ENCODE results near the gene GRAMD1A.
"Not testable (repeated sequence)": the region's sequence is repeated elsewhere in the genome, so short reads cannot be mapped to it uniquely, and the experiment has no call there.

DNA sequence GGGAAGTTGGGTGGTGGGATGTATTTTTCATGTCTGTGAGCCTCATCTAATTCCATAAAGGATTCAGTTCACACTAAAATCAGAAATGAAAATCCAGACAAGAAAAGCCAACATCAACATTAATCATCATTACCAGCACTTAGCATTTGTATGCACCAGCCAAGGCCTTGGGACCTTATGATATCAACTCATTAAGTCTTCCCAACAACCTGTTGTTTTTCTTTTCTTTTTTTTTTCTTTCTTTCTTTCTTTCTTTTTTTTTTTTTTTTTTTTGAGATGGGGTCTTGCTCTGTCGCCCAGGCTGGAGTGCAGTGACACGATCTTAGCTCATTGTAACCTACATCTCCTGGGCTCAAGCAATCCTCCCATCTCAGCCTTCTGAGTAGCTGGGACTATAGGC, 50.5 kb downstream of the GRAMD1A start:
- TF ChIP-seq, protein P1, sequence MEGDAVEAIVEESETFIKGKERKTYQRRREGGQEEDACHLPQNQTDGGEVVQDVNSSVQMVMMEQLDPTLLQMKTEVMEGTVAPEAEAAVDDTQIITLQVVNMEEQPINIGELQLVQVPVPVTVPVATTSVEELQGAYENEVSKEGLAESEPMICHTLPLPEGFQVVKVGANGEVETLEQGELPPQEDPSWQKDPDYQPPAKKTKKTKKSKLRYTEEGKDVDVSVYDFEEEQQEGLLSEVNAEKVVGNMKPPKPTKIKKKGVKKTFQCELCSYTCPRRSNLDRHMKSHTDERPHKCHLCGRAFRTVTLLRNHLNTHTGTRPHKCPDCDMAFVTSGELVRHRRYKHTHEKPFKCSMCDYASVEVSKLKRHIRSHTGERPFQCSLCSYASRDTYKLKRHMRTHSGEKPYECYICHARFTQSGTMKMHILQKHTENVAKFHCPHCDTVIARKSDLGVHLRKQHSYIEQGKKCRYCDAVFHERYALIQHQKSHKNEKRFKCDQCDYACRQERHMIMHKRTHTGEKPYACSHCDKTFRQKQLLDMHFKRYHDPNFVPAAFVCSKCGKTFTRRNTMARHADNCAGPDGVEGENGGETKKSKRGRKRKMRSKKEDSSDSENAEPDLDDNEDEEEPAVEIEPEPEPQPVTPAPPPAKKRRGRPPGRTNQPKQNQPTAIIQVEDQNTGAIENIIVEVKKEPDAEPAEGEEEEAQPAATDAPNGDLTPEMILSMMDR (IDR thresholded peaks at IDR 0.05): not testable (repeated sequence)
- not testable (repeated sequence) for TF ChIP-seq POLR2A (IDR thresholded peaks at IDR 0.05)

All from body of pancreas (tissue), 4 donors.